Measurements from ENCODE around the gene UMODL1.

The UMODL1 gene

DNA sequence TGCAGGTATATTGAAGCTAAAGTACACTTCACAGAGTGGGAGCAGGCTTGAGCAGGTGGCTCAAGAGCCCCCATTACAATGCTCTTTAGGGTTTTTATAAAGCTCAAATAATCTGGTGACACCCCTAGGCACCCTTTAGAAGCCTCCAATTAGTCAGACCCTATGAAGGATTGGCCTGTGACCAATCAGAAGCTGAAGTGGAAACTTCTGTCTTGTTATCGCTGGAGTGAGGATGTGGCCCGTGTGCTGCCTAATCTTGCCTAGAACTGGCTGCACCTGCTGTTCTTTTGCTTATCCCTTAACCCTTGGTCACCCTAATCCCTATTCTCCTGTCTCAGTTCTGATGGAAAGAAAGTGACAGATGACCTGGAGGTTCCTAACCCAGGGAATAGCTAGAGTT is 77.0 kb downstream of the UMODL1 start:
- Histone ChIP-seq H3K9me3 (ENCODE audit: low read length) (no peaks in the 10 kb centered on the region), H3K36me3 (ENCODE audit: insufficient read depth, low read length) (no peaks in the 10 kb centered on the region), H2AFZ (ENCODE audit: low read depth, low read length) (no peak overlapping the region), H3K27me3 (ENCODE audit: insufficient read depth, low read length) (peaks cover 7% of the 10 kb centered on the region), H3K4me3 (ENCODE audit: low read length) (no peak overlapping the region), H3K4me1 (ENCODE audit: insufficient read depth, low read length) (peaks cover 3% of the 10 kb centered on the region)

DNA sequence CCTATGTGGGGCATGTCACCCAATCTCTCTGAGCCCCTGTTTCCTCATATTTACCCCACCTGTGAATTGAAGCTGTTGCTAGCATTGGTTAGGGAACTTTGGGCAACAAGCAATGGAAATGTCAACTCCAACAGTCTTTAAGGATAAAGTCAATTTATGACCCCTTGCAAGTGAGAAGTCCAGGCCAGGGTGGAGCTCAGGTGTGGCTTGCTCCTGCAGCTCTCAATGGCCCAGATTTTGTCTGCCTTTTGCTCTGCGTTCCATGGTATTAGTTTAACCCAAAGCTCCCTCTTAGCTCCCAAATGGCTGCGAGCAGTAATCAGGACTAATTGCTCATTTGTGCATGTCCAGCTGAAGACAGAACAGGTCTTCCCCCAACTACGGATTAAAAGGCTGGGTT is 77.5 kb downstream of the UMODL1 start:
- no peak overlapping the region for H3K4me3 ChIP-seq (ENCODE audit: low read length)
- H3K27me3 ChIP-seq (ENCODE audit: insufficient read depth, low read length) = peaks cover 7% of the 10 kb centered on the region
- no peaks in the 10 kb centered on the region for H3K9me3 ChIP-seq (ENCODE audit: low read length)
- H3K36me3 ChIP-seq (ENCODE audit: insufficient read depth, low read length) = no peaks in the 10 kb centered on the region
- H3K4me1 ChIP-seq (ENCODE audit: insufficient read depth, low read length) = peaks cover 3% of the 10 kb centered on the region
- no peak overlapping the region for H2AFZ ChIP-seq (ENCODE audit: low read depth, low read length)

DNA sequence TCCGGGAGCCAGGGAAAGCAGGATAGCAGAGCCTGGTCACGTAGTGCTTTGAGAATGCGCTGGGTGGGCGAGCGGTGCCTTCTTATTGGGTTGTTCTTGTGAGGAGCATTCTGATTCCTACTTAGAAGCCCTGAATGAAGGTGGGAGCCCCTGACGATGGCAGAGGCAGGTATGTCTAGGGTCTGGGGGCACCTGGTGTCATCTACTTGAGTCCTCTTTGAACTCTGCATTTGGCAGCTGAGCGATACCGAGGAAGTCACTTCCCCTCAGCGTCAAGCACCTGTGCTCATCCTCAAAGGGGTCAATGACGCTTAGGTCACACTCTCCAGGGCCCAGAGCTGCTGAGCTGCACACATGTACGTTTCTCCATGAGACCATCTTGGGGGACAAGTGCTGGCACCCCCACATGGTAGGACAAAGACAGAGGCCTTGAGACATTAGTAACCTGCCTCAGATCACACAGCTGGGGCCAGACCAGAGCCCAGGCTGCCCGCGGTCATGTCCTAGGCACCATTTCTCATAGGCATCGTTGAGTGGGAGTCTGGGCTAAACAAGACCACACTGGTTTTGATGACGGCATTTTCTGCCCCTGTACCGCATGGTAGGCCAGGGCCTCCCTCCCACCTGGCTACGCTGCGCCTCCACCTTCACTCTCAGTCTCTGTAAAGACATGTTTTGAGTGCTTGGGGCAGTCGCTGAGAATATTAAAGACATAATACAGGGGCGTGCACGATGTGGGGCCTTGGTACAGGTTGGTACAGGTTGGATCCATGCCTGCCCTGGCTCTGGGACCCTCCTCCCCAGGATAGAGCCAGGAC is 78.7 kb downstream of the UMODL1 start:
- H3K27me3 ChIP-seq (ENCODE audit: insufficient read depth, low read length) = peaks cover 7% of the 10 kb centered on the region
- peaks cover 3% of the 10 kb centered on the region for H3K4me1 ChIP-seq (ENCODE audit: insufficient read depth, low read length)

DNA sequence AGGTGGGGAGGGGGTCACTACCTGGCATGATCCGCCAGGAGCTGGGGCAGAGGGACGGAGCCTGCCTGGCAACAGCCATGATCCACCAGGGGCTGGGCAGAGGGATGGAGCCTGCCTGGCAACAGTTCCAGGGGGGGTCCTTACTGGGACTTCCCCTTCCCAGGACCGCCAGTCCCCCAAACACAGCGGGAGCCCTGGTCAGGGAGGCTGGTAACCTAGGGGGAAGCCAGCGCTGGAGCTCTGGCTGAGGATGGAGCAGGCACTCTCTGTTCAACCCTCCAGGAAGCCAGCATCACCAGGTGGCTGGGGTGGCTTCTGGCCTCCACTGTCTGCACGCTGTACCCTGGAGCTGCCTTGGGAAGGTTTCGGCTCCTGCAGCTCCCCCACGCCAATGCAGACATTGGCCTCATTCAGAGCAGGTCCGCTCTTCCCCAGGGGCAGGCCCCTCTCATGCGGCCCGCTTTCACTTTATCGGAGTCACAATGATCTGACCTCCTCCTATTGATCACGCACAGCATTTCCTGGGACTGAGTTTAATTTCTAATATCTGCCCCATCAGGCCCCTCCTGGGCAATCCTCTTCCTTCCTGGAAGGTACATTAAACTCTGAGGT is 79.5 kb downstream of the UMODL1 start:
- no peaks in the 10 kb centered on the region for H3K36me3 ChIP-seq (ENCODE audit: insufficient read depth, low read length)
- H3K9me3 ChIP-seq (ENCODE audit: low read length) = no peaks in the 10 kb centered on the region
- H3K27me3 ChIP-seq (ENCODE audit: insufficient read depth, low read length) = peaks cover 7% of the 10 kb centered on the region
- no peak overlapping the region for H3K4me3 ChIP-seq (ENCODE audit: low read length)
- H3K4me1 ChIP-seq (ENCODE audit: insufficient read depth, low read length) = peaks cover 3% of the 10 kb centered on the region
- H2AFZ ChIP-seq (ENCODE audit: low read depth, low read length) = no peak overlapping the region

More for the DNA sequence above, 78.7 kb downstream of the UMODL1 start:
- no peaks in the 10 kb centered on the region for H3K36me3 ChIP-seq (ENCODE audit: insufficient read depth, low read length)
- H2AFZ ChIP-seq (ENCODE audit: low read depth, low read length) = no peak overlapping the region
- H3K9me3 ChIP-seq (ENCODE audit: low read length) = no peaks in the 10 kb centered on the region
- no peak overlapping the region for H3K4me3 ChIP-seq (ENCODE audit: low read length)

DNA sequence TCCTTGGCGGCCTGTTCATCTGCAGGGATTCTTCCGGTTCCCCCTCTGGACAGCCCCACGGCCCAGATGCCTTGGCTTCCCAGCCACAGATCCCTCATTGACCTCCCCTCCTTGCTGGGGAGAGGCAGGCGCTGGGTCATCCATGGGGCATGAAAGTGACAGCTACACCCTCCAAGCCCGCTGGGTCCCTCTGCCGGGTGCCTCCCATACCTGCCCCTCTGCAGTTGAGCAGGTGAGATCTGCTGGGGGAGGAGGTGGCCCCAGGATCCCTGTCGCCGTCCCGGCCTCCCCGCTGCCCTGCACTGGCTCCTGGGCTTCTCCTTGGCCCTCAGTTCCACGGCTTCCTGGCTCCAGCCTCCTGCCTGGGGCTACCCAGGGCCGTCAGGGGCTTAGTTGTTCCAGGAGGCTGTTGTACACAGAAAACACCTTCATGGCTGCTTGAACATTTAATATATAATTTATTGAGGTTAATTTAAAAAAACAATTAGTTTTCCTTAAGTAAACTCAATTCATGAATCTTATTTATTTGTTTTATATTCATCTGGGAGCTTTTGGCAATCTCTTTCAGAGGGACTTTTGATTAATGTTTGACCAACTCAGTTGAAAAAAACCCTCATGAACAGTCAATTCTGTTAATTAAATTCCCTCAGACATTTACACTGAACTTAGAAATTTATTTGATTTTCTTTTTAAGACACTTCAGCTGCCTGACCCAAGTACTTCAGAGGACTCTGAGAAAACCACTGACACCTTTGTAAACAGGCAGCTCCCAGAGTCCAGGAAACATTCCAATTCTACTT is 80.2 kb downstream of the UMODL1 start:
- Histone ChIP-seq H3K9me3 (ENCODE audit: low read length) (no peaks in the 10 kb centered on the region), H3K4me1 (ENCODE audit: insufficient read depth, low read length) (no peaks in the 10 kb centered on the region), H2AFZ (ENCODE audit: low read depth, low read length) (no peak overlapping the region), H3K4me3 (ENCODE audit: low read length) (no peak overlapping the region), H3K27me3 (ENCODE audit: insufficient read depth, low read length) (peaks cover 7% of the 10 kb centered on the region), H3K36me3 (ENCODE audit: insufficient read depth, low read length) (no peaks in the 10 kb centered on the region)

DNA sequence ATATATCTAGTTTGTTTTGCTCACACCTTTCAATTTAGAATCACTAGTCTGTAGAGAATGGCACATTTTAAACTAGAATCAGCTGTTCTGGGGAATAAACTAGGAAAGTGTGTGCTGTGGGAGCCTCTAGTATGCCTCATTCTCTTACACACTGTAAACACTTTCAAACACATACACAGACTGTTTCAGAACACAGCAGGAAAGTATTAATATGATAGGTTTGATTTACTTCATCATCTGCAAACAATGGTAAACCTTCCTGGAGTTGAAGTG is 80.8 kb downstream of the UMODL1 start:
- Histone ChIP-seq H2AFZ (ENCODE audit: low read depth, low read length) (no peak overlapping the region), H3K27me3 (ENCODE audit: insufficient read depth, low read length) (peaks cover 7% of the 10 kb centered on the region), H3K9me3 (ENCODE audit: low read length) (no peaks in the 10 kb centered on the region), H3K36me3 (ENCODE audit: insufficient read depth, low read length) (no peaks in the 10 kb centered on the region), H3K4me3 (ENCODE audit: low read length) (no peak overlapping the region), H3K4me1 (ENCODE audit: insufficient read depth, low read length) (no peaks in the 10 kb centered on the region)

DNA sequence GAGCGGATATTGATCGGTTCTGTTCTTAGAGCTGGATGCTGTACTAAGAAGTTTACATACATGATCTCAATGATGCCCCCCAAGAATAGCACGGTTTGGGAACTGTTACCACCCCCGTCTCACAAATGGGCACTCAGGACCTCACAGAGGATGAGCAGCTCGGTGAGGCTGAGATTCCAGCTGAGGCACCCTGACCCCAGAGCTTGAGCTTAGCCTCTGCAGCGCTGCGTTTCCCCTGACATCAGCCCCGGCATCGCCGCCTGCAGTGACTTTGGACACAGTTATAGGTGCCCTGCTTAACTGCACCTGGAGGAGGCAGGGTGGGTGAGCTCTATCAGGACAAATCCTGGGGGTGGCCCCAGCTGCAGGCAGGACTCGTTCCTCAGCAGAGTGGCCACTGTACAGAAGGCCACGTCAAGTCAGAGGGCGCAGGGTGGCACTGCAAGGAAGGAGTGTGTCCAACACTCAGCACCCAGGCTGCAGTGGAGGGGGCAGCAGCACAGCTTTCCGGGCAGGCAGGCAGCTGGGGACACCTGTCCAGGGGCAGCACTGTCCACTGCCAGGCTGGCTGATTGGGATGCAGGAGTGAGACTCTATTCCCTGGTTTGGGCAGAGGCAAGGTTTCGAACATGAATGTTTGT is 82.0 kb downstream of the UMODL1 start:
- H2AFZ ChIP-seq (ENCODE audit: low read depth, low read length) = no peak overlapping the region
- no peaks in the 10 kb centered on the region for H3K36me3 ChIP-seq (ENCODE audit: insufficient read depth, low read length)
- H3K9me3 ChIP-seq (ENCODE audit: low read length) = no peaks in the 10 kb centered on the region
- H3K27me3 ChIP-seq (ENCODE audit: insufficient read depth, low read length) = peaks cover 7% of the 10 kb centered on the region
- no peak overlapping the region for H3K4me3 ChIP-seq (ENCODE audit: low read length)
- no peaks in the 10 kb centered on the region for H3K4me1 ChIP-seq (ENCODE audit: insufficient read depth, low read length)

DNA sequence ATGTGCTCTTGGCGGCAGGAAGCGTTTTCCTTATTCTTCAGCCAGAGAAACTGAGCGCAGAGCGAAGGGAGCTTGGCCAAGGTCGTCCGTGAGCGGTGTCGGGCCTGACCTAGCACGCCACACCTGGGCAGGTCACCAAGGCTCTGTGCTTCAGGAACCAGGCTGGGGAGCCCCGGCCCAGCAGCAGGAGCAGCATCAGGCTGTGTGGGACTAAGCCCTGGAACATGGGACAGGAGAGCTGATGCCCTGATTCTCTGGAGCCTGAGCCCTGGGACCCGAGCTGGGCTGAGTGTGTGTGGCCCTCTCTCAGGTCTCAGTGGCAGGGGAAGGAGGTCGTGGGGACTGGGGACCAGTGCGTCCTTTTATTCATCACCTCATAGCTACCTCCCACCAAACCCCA is 82.6 kb downstream of the UMODL1 start:
- peaks cover 7% of the 10 kb centered on the region for H3K27me3 ChIP-seq (ENCODE audit: insufficient read depth, low read length)
- H3K4me1 ChIP-seq (ENCODE audit: insufficient read depth, low read length) = no peaks in the 10 kb centered on the region
- H3K4me3 ChIP-seq (ENCODE audit: low read length) = no peak overlapping the region
- H2AFZ ChIP-seq (ENCODE audit: low read depth, low read length) = no peak overlapping the region
- H3K9me3 ChIP-seq (ENCODE audit: low read length) = no peaks in the 10 kb centered on the region
- H3K36me3 ChIP-seq (ENCODE audit: insufficient read depth, low read length) = no peaks in the 10 kb centered on the region

DNA sequence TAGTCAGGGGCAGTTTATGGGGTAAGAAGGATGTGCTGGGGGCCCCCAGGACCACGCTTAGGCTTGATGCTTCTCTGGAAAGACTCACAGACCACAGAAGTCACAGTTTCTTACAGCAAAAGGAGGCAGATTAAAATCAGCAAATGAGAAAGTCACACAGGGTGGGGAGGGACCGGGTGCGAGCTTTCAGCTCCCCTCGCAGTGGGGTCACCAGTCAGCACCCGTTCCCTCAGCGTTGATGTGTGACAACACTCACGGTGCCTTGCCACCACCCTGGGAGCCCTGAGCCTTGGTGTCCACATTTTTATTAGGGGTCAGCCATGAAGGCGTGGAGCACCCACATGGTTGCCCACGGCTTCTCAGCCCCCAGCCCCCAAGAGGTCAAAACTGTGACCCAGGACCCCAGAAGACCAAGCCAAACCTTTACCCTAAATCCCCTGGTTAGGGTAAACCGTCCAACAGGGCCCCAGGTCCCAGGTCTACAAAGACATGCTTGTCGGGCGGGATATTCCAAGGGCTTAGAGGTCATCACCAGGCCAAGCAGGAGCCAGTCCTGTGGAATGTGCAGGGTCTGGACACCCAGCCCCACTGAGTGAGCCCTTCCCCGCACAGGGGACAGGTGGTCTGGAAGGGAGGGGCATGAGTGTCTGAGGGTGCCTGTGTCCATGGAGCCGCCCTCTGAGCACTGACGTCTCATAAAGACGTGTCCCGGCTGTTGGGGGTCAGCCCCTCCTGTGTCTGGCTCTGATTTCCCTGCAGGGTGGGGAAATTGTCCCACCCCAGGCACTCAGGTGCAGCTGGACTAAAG is 83.3 kb downstream of the UMODL1 start:
- no peaks in the 10 kb centered on the region for H3K36me3 ChIP-seq (ENCODE audit: insufficient read depth, low read length)

DNA sequence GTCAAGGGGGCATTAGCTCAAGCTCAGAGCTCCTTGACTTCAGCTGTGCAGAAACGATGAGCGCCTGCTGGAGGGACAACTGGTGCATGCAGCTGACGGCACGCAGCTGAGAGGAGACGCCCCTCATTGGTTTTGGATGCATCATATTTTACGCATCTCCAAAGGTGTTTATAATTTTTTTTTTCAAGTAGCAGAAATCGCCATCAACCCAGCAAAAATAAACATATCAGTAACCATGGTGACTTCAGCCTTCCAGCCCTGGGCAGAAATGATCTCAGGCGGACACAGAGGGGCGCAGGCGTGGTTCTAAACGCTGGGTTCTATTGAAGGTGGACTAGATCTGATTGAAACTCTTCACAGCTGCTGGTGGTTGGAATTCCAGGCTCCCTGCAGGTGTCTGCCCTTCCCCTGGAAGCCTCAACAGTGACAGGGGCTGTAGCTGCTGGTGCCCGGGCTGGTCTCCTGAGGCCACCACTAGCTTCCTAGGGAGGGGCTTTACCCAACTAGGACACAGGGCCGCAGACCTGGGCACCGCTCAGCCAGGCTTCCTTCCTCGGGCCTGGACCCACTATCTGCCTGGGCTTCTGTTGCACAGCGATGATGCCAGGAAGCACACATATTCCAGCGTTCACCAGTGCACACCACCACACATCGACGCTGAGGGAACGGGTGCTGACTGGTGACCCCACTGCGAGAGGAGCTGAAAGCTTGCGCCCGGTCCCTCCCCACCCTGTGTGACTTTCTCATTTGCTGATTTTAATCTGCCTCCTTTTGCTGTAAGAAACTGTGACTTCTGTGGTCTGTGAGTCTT is 84.1 kb downstream of the UMODL1 start:
- no peak overlapping the region for H2AFZ ChIP-seq (ENCODE audit: low read depth, low read length)
- H3K9me3 ChIP-seq (ENCODE audit: low read length) = no peaks in the 10 kb centered on the region
- no peak overlapping the region for H3K4me3 ChIP-seq (ENCODE audit: low read length)
- no peaks in the 10 kb centered on the region for H3K36me3 ChIP-seq (ENCODE audit: insufficient read depth, low read length)
- H3K4me1 ChIP-seq (ENCODE audit: insufficient read depth, low read length) = no peaks in the 10 kb centered on the region
- H3K27me3 ChIP-seq (ENCODE audit: insufficient read depth, low read length) = peaks cover 3% of the 10 kb centered on the region

More for the DNA sequence above, 83.3 kb downstream of the UMODL1 start:
- Histone ChIP-seq H3K27me3 (ENCODE audit: insufficient read depth, low read length) (peaks cover 7% of the 10 kb centered on the region), H3K4me3 (ENCODE audit: low read length) (no peak overlapping the region), H3K4me1 (ENCODE audit: insufficient read depth, low read length) (no peaks in the 10 kb centered on the region), H2AFZ (ENCODE audit: low read depth, low read length) (no peak overlapping the region), H3K9me3 (ENCODE audit: low read length) (no peaks in the 10 kb centered on the region)

DNA sequence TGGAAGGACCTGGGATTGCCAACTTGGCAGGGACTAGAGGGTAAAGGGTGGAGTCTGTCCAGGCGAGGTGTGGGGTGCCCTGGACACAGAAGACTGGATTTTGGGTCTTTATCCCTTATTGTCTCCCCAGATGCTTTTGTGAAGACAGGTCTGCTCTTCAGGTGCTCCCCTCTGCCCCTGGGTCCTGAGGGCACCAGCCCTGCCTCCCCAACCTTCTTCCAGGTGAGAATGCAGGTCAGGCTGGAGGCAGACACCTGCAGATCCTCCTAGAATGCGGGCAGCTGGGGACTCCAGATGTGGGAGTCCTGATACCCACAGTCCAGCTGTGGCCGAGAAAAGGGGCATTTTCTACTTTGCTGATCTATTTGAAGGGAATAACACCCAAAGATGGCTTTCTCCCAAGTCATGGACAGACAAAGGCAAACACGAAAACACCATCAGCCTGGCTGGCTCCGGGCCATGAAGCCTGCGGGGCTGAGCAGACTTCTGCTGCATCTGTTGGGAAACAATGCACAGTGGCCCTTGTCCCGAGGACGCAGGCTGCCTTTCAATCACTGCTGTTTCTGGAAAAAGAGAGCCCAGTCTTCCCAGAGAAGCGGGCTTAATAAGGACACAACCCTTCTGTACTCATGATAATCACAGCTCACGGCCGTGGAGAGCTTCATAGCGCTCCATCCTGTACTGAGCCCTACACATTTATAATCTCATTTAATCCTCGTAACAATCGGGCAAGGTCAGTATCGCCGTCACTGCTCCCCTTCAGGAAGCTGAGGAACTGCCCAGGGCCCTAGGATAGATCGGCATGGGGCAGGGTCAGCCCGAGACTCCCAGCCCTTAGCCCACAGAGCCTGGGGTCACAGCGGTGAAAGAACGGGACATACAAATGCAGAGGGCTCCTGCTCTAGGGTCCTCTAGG is 85.8 kb downstream of the UMODL1 start:
- Histone ChIP-seq H3K36me3 (ENCODE audit: insufficient read depth, low read length) (no peaks in the 10 kb centered on the region), H3K27me3 (ENCODE audit: insufficient read depth, low read length) (no peaks in the 10 kb centered on the region), H3K9me3 (ENCODE audit: low read length) (no peaks in the 10 kb centered on the region)

More for the DNA sequence above, 85.8 kb downstream of the UMODL1 start:
- Histone ChIP-seq H3K4me1 (ENCODE audit: insufficient read depth, low read length) (no peaks in the 10 kb centered on the region), H3K4me3 (ENCODE audit: low read length) (no peak overlapping the region), H2AFZ (ENCODE audit: low read depth, low read length) (no peak overlapping the region)

Data from neuron (in vitro differentiated cells).